ENCODE data around the gene SLC39A1.

DNA sequence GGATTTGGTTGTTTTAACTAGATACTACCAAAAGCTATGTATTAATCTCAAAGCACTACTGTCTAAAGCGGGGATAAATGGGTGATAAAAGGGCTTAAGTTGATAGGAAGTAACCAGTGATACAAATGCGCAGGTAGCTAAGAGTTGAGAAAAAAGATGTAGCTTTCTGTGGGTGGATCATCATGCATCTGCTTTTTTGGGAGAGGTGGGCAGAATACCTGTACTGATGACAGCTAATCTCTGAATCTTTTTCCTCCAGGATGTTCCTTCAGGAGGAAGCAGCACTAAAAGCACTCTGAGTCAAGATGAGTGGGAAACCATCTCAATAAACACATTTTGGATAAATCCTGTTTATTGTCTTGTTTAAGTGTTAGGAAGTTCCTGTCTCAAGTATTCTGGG, 28.5 kb upstream of the SLC39A1 start:
- no peak for TF ChIP-seq YY1 (IDR thresholded peaks at IDR 0.05; ENCODE audit: insufficient read depth, insufficient read length)
- no peak for TF ChIP-seq ZNF274 (IDR thresholded peaks at IDR 0.05; ENCODE audit: low read depth, low read length)

All from NT2/D1 (cell line).